ENCODE results near the gene VSIG2.
A peak's percentile ranks its signal among the peaks of the same experiment; 100 is the strongest.

Gene VSIG2

DNA sequence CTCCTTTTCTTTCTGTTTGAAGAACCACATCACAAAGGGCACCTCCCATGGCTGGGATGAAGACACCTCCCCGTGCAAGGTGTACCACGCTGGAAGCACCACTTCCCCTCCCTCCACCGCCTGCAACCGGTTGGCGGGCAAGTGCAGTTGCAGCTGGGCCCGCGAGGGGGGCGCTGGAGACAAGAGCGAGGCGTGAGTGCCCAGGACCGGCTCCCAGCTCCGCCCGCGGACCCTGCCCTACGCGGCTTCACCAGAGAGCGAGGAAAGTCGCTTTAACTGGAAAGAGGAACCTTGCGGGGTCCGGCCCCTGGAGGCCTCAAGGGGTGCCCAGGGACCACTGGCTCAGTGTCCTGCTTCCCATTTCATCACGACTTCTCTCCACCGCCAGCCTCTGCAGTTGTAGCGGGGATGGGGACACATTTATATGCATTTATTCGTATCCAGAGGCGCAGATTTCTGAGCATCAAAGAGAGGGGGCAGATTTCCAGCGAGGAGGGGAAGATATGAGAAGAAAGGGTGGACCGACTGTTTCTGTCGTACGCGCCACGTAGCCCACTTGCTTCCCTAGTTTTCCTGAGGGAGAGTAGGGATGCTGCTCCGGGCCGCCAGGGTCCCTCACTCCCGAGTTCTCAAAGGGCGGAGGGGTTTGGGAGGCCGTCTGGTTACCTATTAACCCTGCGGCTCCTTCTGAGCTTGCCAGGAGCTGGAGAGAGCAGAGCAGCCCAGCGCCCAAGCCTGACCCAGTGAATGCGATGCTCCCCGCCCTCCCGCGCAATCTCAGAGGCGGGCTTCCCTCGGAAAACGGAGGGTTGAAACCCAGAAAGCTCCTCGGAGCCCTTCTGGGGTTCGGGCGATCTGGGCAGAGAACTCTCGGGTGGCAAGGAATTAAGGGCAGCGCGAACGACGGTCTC, 6.6 kb upstream of the VSIG2 start:
- Histone ChIP-seq H3K4me3 (ENCODE audit: low read depth in 1 of 2, low read length in 2 of 2) (no peak overlapping the region), H3K36me3 (ENCODE audit: insufficient read depth, low read length) (no peaks in the 10 kb centered on the region), H2AFZ (ENCODE audit: low read depth, low read length) (no peak overlapping the region), H3K27me3 (ENCODE audit: insufficient read depth, low read length, poor library complexity) (no peaks in the 10 kb centered on the region), H3K9ac (ENCODE audit: low read depth, low read length) (no peak overlapping the region), H3K9me3 (ENCODE audit: insufficient read depth, low read length, severe bottlenecking) (no peaks in the 10 kb centered on the region), H3K27ac (ENCODE audit: low read length) (no peak overlapping the region), H3K4me1 (ENCODE audit: insufficient read depth, low read length) (no peaks in the 10 kb centered on the region), H4K20me1 (ENCODE audit: insufficient read depth, low read length) (peaks cover 9% of the 10 kb centered on the region; the same call in 1 of the 2 replicates), H3K4me2 (ENCODE audit: insufficient read depth, low read length) (no peak overlapping the region), H3K79me2 (ENCODE audit: insufficient read depth, low read length) (no peaks in the 10 kb centered on the region)
- TF ChIP-seq, protein P1, sequence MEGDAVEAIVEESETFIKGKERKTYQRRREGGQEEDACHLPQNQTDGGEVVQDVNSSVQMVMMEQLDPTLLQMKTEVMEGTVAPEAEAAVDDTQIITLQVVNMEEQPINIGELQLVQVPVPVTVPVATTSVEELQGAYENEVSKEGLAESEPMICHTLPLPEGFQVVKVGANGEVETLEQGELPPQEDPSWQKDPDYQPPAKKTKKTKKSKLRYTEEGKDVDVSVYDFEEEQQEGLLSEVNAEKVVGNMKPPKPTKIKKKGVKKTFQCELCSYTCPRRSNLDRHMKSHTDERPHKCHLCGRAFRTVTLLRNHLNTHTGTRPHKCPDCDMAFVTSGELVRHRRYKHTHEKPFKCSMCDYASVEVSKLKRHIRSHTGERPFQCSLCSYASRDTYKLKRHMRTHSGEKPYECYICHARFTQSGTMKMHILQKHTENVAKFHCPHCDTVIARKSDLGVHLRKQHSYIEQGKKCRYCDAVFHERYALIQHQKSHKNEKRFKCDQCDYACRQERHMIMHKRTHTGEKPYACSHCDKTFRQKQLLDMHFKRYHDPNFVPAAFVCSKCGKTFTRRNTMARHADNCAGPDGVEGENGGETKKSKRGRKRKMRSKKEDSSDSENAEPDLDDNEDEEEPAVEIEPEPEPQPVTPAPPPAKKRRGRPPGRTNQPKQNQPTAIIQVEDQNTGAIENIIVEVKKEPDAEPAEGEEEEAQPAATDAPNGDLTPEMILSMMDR (IDR thresholded peaks at IDR 0.05; ENCODE audit: borderline replicate concordance, extremely low read depth, low read length, poor library complexity, severe bottlenecking): peak; percentile 17
- no peak for TF ChIP-seq EZH2 (IDR thresholded peaks at IDR 0.05; ENCODE audit: borderline replicate concordance, low read depth, low read length, severe bottlenecking)
- no peak for ATAC-seq (ENCODE audit: insufficient read depth, low read depth)
- DNase-seq: no peak

DNA sequence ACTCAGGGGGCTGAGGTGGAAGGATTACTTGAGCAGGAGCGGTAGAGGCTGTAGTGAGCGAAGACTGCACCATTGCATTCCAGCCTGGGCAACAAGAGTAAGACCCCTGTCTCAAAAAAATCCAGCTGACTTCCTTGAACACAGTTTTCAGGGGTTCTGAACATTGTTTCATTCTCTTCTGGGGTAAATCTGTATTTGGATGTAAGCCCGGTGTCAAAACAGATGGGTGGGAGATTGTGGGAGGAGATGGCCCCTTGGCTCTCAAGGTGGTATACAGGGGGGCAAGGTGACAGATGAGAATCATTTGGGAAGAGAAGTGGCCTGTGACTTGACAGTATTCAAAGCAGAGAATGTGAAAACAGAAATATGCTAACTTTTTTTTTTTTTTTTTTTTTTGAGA, 5.3 kb upstream of the VSIG2 start:
- Histone ChIP-seq H3K36me3 (ENCODE audit: insufficient read depth, low read length) (no peaks in the 10 kb centered on the region), H3K27me3 (ENCODE audit: insufficient read depth, low read length, poor library complexity) (no peaks in the 10 kb centered on the region), H4K20me1 (ENCODE audit: insufficient read depth, low read length) (peaks cover 6% of the 10 kb centered on the region; the same call in 1 of the 2 replicates), H3K4me2 (ENCODE audit: insufficient read depth, low read length) (no peak overlapping the region), H3K9ac (ENCODE audit: low read depth, low read length) (no peak overlapping the region), H3K27ac (ENCODE audit: low read length) (no peak overlapping the region), H3K9me3 (ENCODE audit: insufficient read depth, low read length, severe bottlenecking) (no peaks in the 10 kb centered on the region), H3K79me2 (ENCODE audit: insufficient read depth, low read length) (no peaks in the 10 kb centered on the region), H2AFZ (ENCODE audit: low read depth, low read length) (no peak overlapping the region), H3K4me3 (ENCODE audit: low read depth in 1 of 2, low read length in 2 of 2) (no peak overlapping the region), H3K4me1 (ENCODE audit: insufficient read depth, low read length) (no peaks in the 10 kb centered on the region)
- TF ChIP-seq EZH2 (IDR thresholded peaks at IDR 0.05; ENCODE audit: borderline replicate concordance, low read depth, low read length, severe bottlenecking): no peak
- TF ChIP-seq, protein P1 (IDR thresholded peaks at IDR 0.05; ENCODE audit: borderline replicate concordance, extremely low read depth, low read length, poor library complexity, severe bottlenecking): no peak
- DNase-seq (no peak), ATAC-seq (ENCODE audit: insufficient read depth, low read depth) (no peak)

- H3K4me1 ChIP-seq (ENCODE audit: insufficient read depth, low read length): no peaks in the 10 kb centered on the region
- DNase-seq: no peak
- H3K36me3 ChIP-seq (ENCODE audit: insufficient read depth, low read length): no peaks in the 10 kb centered on the region
- no peak overlapping the region for H2AFZ ChIP-seq (ENCODE audit: low read depth, low read length)
- no peaks in the 10 kb centered on the region for H3K27me3 ChIP-seq (ENCODE audit: insufficient read depth, low read length, poor library complexity)
- no peak overlapping the region for H3K4me2 ChIP-seq (ENCODE audit: insufficient read depth, low read length)
- no peak overlapping the region for H3K9ac ChIP-seq (ENCODE audit: low read depth, low read length)
- no peak for ATAC-seq (ENCODE audit: insufficient read depth, low read depth)
- H3K79me2 ChIP-seq (ENCODE audit: insufficient read depth, low read length): no peaks in the 10 kb centered on the region
- peaks cover 6% of the 10 kb centered on the region; the same call in 1 of the 2 replicates for H4K20me1 ChIP-seq (ENCODE audit: insufficient read depth, low read length)
- no peak overlapping the region for H3K4me3 ChIP-seq (ENCODE audit: low read depth in 1 of 2, low read length in 2 of 2)
- H3K27ac ChIP-seq (ENCODE audit: low read length): no peak overlapping the region
- TF ChIP-seq, protein P1 (IDR thresholded peaks at IDR 0.05; ENCODE audit: borderline replicate concordance, extremely low read depth, low read length, poor library complexity, severe bottlenecking): no peak
- no peak for TF ChIP-seq EZH2 (IDR thresholded peaks at IDR 0.05; ENCODE audit: borderline replicate concordance, low read depth, low read length, severe bottlenecking)
- no peaks in the 10 kb centered on the region for H3K9me3 ChIP-seq (ENCODE audit: insufficient read depth, low read length, severe bottlenecking)
Observed at GRCh38 chr11:124756753-124757227, 4.7 kb upstream of the VSIG2 start.

Measured in DND-41 (cell line).